CD8-positive, alpha-beta memory T cell (primary cell): ENCODE results near the gene SBK3. TPM values are rescaled to one million over a fixed set of nuclear protein-coding genes. Genes with fewer than 3 reads are reported as not detected.
"Not testable (repeated sequence)": the region's sequence is repeated elsewhere in the genome, so short reads cannot be mapped to it uniquely, and the experiment has no call there.

ENCODE experiments used
- CTCF ChIA-PET: fragments of 350-600 bp; sonication (Branson Sonifier 250); formaldehyde crosslinking; loops from one replicate; lab custom pipeline; 2021; ENCODE audit warnings: antibody characterized with exemption; lab: Charles Lee
- POLR2A ChIA-PET: fragments of 350-600 bp; sonication (Branson Sonifier 250); formaldehyde crosslinking; loops from one replicate; lab custom pipeline; 2021; ENCODE audit warnings: antibody characterized with exemption; lab: Charles Lee
- DNase-seq, 5 donors: peaks; one replicate each; pipeline versions ENCODE4 v3.0.0 to v3.0.0-alpha.2; 2020 to 2022; ENCODE audit warnings: mixed read lengths in 1 of 5
- H3K27ac ChIP-seq: one replicate; pipeline ENCODE4 v1.7.0; 2013; ENCODE audit warnings: low read depth, mild to moderate bottlenecking, low read length, moderate library complexity
- H3K27me3 ChIP-seq: 2 replicates; pipeline ENCODE4 v1.7.0; 2013; ENCODE audit warnings: low read length, mild to moderate bottlenecking; ENCODE audit not compliant: insufficient read depth, poor library complexity, severe bottlenecking
- H3K36me3 ChIP-seq: 2 replicates; pipeline ENCODE4 v1.7.0; 2013; ENCODE audit warnings: mild to moderate bottlenecking, low read length, moderate library complexity; ENCODE audit not compliant: insufficient read depth
- H3K4me1 ChIP-seq: 2 replicates; pipeline ENCODE4 v1.7.0; 2013; ENCODE audit warnings: mild to moderate bottlenecking, low read length, moderate library complexity; ENCODE audit not compliant: insufficient read depth
- H3K4me3 ChIP-seq: 2 replicates; pipeline ENCODE4 v1.7.0; 2013; ENCODE audit warnings: mild to moderate bottlenecking, low read length
- H3K9me3 ChIP-seq: 2 replicates; pipeline ENCODE4 v1.7.0; 2013; ENCODE audit warnings: mild to moderate bottlenecking, low read length
- H3K27ac Mint-ChIP-seq, 8 donors: one replicate each; pipeline ENCODE4 v1.8.0; 2020 to 2021; ENCODE audit warnings: mixed read lengths in 8 of 8, mild to moderate bottlenecking in 6 of 8, inconsistent platforms in 3 of 8, moderate library complexity in 3 of 8
- H3K27me3 Mint-ChIP-seq, 2 donors: one replicate each; pipeline ENCODE4 v1.8.0; 2020 to 2021; ENCODE audit warnings: mixed read lengths in 2 of 2, mild to moderate bottlenecking in 1 of 2, moderate library complexity in 1 of 2
- H3K36me3 Mint-ChIP-seq, 3 donors: one replicate each; pipeline ENCODE4 v1.8.0; 2020 to 2021; ENCODE audit warnings: mixed read lengths in 3 of 3, inconsistent platforms in 1 of 3, mild to moderate bottlenecking in 1 of 3
- H3K4me1 Mint-ChIP-seq, 3 donors: one replicate each; pipeline ENCODE4 v1.8.0; 2020 to 2021; ENCODE audit warnings: mixed read lengths in 3 of 3, inconsistent platforms in 1 of 3, mild to moderate bottlenecking in 1 of 3
- H3K4me3 Mint-ChIP-seq, 7 donors: one replicate each; pipeline ENCODE4 v1.8.0; 2020 to 2021; ENCODE audit warnings: mixed read lengths in 7 of 7, mild to moderate bottlenecking in 6 of 7, moderate library complexity in 4 of 7, inconsistent platforms in 2 of 7
- H3K9me3 Mint-ChIP-seq, 5 donors: one replicate each; pipeline ENCODE4 v1.8.0; 2020 to 2022; ENCODE audit warnings: mixed read lengths in 5 of 5, mild to moderate bottlenecking in 3 of 5, moderate library complexity in 2 of 5, inconsistent platforms in 1 of 5
- polyA plus RNA-seq: library from polyadenylated mRNA; unstranded; fragments of 300-500 nt; fragmentation: Illumina TruSeq; gene quantifications from one replicate; pipeline ENCODE4 v1.2.3, GENCODE V29; 2021
- total RNA-seq, 2 experiments: library from RNA; stranded (reverse); gene quantifications; one replicate each; pipeline ENCODE4 v1.2.3, GENCODE V29; 2021

SBK3 gene
- total and polyA plus RNA-seq, 3 experiments from 2014 or later, result not detected

DNA sequence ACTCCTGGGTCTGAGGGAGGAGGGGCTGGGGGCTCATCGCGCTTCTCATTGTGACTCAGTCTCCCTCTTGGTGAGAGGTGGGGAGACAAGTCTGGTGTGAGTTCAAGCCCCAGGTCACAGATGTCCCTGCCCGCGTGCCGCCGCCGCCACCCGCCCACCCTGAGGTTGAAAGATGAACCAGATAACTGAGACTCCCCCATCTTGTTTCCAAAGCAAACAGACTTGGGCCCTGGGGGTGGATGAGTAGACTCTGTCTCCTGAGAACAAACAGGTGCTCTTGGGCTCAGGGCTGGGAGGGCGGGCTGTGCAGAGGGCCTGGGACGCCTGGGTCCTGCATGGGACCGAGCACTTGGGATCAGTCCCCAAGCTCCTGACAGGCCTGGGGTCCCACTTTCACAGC, 9.0 kb downstream of the SBK3 start:
- no peak overlapping the region for H3K27ac Mint-ChIP-seq
- no peaks in the 10 kb centered on the region for H3K9me3 Mint-ChIP-seq
- POLR2A ChIA-PET, result no interaction called here

DNA sequence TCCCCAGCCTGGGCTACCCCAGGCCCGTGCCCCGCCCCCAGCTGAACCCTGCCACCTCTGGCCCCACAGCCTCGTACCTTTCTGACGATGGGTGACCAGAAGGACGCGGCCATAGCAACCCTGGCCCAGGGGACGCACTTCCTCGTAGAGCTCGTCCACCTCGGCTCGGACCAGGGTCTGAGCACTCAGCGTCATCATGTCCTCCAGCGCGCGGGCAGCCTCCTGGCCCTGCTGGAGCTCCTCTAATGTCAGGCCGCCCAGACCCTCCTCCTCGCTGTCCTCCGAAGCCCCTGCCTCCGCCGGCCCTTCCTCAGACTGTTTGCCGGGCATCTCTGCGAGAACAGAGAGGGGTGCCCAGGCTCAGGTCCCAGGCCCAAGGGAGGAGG, 9.4 kb downstream of the SBK3 start:
- POLR2A ChIA-PET, result no interaction called here
- Histone ChIP-seq H3K27me3 (no peaks in the 10 kb centered on the region), H3K36me3 (no peaks in the 10 kb centered on the region), H3K27ac (no peak overlapping the region), H3K4me1 (no peaks in the 10 kb centered on the region), H3K9me3 (no peaks in the 10 kb centered on the region), H3K4me3 (no peak overlapping the region)
- no peaks in the 10 kb centered on the region for H3K9me3 Mint-ChIP-seq
- peaks cover 0 to 6% of the 10 kb centered on the region in 2 donors for H3K27me3 Mint-ChIP-seq
- H3K36me3 Mint-ChIP-seq, result no peaks in the 10 kb centered on the region
- H3K4me3 Mint-ChIP-seq, result no peak overlapping the region
- no peaks in the 10 kb centered on the region for H3K4me1 Mint-ChIP-seq
- CTCF ChIA-PET, result interaction anchor here (1.1 to 1.9 kb wide), 2 partner anchors 70 to 97 kb away, joined by 3 to 4 read pairs; partner anchors contain the start of gene ZNF865
- H3K27ac Mint-ChIP-seq, result no peak overlapping the region
- DNase-seq, result no peak

More for the DNA sequence above, 9.0 kb downstream of the SBK3 start:
- Histone ChIP-seq H3K36me3 (no peaks in the 10 kb centered on the region), H3K27me3 (no peaks in the 10 kb centered on the region), H3K9me3 (no peaks in the 10 kb centered on the region), H3K4me3 (no peak overlapping the region), H3K27ac (no peak overlapping the region), H3K4me1 (no peaks in the 10 kb centered on the region)
- no peaks in the 10 kb centered on the region for H3K4me1 Mint-ChIP-seq
- no peaks in the 10 kb centered on the region for H3K36me3 Mint-ChIP-seq
- H3K4me3 Mint-ChIP-seq, result no peak overlapping the region
- DNase-seq, result no peak
- CTCF ChIA-PET, result no interaction called here
- H3K27me3 Mint-ChIP-seq, result peaks cover 0 to 6% of the 10 kb centered on the region in 2 donors

DNA sequence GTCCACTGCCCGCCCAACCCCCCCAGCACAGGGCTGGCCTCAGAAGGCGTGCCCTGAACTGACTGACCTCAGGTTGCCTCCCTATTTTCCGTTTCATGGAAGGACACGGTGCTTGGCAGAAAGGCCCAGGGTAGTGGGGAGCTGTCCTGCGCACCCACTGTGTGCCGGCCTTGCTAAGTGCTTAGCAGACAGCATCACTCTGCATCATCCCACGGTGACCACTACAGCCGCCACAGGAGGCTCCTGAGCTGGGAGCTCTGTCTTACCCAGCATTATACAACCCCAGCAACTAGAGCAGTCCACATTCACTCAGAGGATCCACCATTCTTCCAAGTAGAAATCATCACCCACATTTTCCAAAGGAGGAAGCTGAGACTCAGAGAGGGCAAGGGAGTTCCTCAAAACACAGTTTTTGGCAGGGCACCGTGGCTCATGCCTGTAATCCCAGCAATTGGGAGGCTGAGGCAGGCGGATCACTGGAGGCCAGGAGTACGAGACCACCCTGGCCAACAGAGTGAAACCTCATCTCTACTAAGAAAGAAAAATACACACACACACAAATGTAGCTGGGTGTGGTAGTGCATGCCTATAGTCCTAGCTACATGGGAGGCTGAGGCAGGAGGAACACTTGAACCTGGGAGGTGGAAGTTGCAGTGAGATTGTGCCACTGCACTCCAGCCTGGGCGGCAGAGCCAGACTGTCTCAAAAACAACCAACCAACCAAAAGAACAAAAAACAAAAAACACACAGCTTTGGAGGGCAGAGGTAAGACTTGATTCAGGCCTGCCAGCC, 10.0 kb downstream of the SBK3 start:
- Mint-ChIP-seq H3K27ac (peak overlapping the region in 2 of 8 donors; percentile 43 to 64), H3K27me3 (peaks cover 0 to 6% of the 10 kb centered on the region in 2 donors), H3K4me3 (no peak overlapping the region), H3K36me3 (no peaks in the 10 kb centered on the region), H3K9me3 (no peaks in the 10 kb centered on the region), H3K4me1 (no peaks in the 10 kb centered on the region)
- H3K27ac ChIP-seq, result no peak overlapping the region
- no peak for DNase-seq
- ChIA-PET POLR2A (no interaction called here), CTCF (interaction anchor here (1.1 to 1.9 kb wide), 3 partner anchors 31 to 97 kb away, joined by 3 to 4 read pairs (median 4); partner anchors contain the start of gene ZNF865)
- H3K36me3 ChIP-seq, result no peaks in the 10 kb centered on the region
- no peaks in the 10 kb centered on the region for H3K4me1 ChIP-seq
- no peaks in the 10 kb centered on the region for H3K9me3 ChIP-seq
- H3K27me3 ChIP-seq, result no peaks in the 10 kb centered on the region
- no peak overlapping the region for H3K4me3 ChIP-seq

DNA sequence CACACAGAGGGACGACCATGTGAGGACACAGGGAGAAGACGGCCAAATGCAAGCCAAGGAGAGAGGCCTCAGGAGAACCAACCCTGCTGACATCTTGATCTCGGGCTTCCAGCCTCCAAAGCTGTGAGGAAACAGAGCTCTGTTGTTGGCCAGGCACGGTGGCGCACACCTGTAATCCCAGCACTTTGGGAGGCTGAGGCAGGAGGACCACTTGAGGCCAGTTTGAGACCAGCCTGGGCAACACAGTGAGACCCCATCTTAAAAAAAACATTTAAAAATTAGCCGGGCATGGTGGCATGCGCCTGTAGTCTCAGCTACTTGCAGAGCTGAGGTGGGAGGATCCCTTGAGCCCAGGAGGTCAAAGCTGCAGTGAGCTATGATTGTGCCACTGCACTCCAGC, 11.1 kb downstream of the SBK3 start:
- H3K9me3 ChIP-seq, H3K36me3 ChIP-seq, H3K27me3 ChIP-seq, POLR2A ChIA-PET, H3K4me3 ChIP-seq, H3K36me3 Mint-ChIP-seq, H3K27ac Mint-ChIP-seq, H3K27me3 Mint-ChIP-seq, H3K4me1 Mint-ChIP-seq, H3K4me1 ChIP-seq, H3K9me3 Mint-ChIP-seq, H3K27ac ChIP-seq, DNase-seq, H3K4me3 Mint-ChIP-seq: not testable (repeated sequence)
- CTCF ChIA-PET, result interaction anchor here (1.1 to 1.9 kb wide), 2 partner anchors 30 to 98 kb away, joined by 4 read pairs; no protein-coding TSS in a partner anchor

DNA sequence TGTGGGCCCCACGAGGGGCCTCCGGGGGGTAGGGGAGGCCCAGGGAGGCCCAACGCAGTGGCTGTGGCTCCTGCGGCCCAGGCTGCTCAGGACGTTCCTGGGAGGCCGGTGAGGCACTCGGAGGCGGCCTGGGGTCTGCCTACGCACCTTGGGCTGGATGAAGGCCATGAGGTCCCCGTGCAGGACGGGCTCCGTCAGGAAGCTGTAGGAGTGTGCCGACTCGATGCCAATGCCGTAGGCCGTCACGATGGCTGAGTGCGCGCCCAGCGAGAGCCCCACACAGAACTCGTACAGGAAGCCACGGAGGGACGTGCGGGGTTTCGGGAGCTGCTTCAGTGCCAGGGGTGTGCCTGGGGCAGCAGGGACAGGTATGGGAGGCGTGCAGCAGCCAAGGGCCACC, 14.3 kb downstream of the SBK3 start:
- H3K9me3 Mint-ChIP-seq, result no peaks in the 10 kb centered on the region
- DNase-seq, result no peak
- H3K4me3 Mint-ChIP-seq, result no peak overlapping the region
- POLR2A ChIA-PET, result no interaction called here
- Histone ChIP-seq H3K27ac (no peak overlapping the region), H3K4me3 (no peak overlapping the region), H3K27me3 (no peaks in the 10 kb centered on the region), H3K4me1 (no peaks in the 10 kb centered on the region), H3K36me3 (no peaks in the 10 kb centered on the region), H3K9me3 (no peaks in the 10 kb centered on the region)
- H3K27ac Mint-ChIP-seq, result no peak overlapping the region
- no peaks in the 10 kb centered on the region for H3K36me3 Mint-ChIP-seq
- no peaks in the 10 kb centered on the region for H3K4me1 Mint-ChIP-seq
- CTCF ChIA-PET, result no interaction called here
- H3K27me3 Mint-ChIP-seq, result peaks cover 0 to 6% of the 10 kb centered on the region in 2 donors

DNA sequence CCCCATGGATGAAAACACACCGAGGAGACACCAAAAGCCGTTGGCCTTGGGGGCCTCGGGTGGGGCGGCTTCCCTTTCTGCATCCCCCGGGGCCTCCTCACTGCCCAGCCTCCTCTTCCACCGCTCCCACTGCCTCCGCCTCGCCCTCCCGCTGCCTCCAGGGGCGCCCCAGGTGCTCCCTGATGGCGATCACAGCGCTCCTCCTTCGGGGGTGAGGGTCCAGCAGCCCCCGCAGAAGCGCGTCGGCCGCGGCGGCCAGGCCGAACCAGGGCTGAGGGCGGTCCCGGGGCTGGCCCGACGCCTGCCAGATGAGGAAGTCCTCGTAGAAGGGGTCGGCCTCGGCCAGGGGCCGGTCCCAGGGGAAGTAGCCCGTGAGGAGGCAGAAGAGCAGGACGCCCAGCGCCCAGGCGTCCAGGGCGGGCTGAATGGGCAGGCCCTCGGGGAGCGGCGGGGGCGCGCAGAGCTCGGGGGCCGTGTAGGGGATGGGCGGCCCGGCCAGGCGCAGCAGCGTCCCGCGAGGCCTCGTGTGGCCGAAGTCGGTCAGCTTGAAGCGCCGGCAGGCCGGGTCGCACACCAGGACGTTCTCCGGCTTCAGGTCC, 15.6 kb downstream of the SBK3 start:
- peaks cover 4 to 6% of the 10 kb centered on the region in 2 donors for H3K27me3 Mint-ChIP-seq
- ChIA-PET POLR2A (no interaction called here), CTCF (no interaction called here)
- no peak overlapping the region for H3K4me3 ChIP-seq
- no peaks in the 10 kb centered on the region for H3K9me3 ChIP-seq
- H3K27ac ChIP-seq, result no peak overlapping the region
- no peaks in the 10 kb centered on the region for H3K4me1 ChIP-seq
- no peaks in the 10 kb centered on the region for H3K36me3 ChIP-seq
- H3K4me1 Mint-ChIP-seq, result no peaks in the 10 kb centered on the region
- H3K36me3 Mint-ChIP-seq, result no peaks in the 10 kb centered on the region
- H3K4me3 Mint-ChIP-seq, result no peak overlapping the region
- no peaks in the 10 kb centered on the region for H3K9me3 Mint-ChIP-seq
- H3K27me3 ChIP-seq, result no peaks in the 10 kb centered on the region
- DNase-seq, result no peak
- H3K27ac Mint-ChIP-seq, result no peak overlapping the region

DNA sequence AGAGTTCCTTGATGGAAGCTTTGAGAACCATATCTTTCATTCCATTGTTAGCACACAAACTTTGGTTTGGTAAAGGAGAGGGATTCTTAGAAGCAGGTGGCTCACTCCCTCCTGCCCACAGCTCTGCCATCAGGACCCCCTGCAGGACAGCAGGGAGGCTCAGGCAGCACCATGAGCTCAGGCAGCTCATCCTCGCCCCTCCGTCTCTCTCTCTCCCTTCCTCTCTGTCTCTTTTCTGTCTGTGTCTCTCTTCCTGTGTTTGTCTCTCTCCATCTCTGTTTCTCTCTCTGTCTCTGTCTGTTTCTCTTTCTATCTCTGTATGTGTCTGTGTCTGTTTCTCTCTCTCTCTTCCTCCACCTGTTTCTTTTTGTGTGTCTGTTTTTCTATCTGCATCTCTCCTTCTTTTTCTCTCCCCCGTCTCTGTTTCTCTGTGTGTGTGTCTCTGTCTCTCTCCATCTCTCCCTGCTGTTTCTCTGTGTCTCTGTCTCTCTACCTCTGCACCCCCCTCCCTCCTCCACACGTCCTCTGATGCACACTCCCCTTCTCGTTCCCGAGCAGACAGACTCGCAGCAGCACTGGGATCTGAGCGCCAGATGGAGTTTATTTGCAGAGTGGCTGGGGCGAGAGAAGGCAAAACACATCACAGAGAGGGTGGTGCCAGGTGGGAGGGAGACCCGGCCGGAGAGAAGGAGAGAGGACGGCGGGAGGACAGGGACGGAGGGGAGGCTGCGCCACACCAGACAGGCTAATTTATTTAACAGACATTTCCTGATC, 17.1 kb downstream of the SBK3 start:
- Histone ChIP-seq H3K4me1 (no peaks in the 10 kb centered on the region), H3K27me3 (no peaks in the 10 kb centered on the region), H3K27ac (no peak overlapping the region), H3K4me3 (no peak overlapping the region), H3K9me3 (no peaks in the 10 kb centered on the region), H3K36me3 (no peaks in the 10 kb centered on the region)
- Mint-ChIP-seq H3K4me1 (no peaks in the 10 kb centered on the region), H3K9me3 (no peaks in the 10 kb centered on the region), H3K27me3 (peaks cover 1 to 8% of the 10 kb centered on the region in 2 donors), H3K27ac (no peak overlapping the region), H3K4me3 (no peak overlapping the region), H3K36me3 (no peaks in the 10 kb centered on the region)
- ChIA-PET POLR2A (no interaction called here), CTCF (no interaction called here)
- DNase-seq, result no peak
